GM11168 (cell line): ENCODE results near the gene GPANK1.

ENCODE experiments used
- in situ Hi-C: fragments of 300-500 bp; cut with MboI; formaldehyde crosslinking; loops from one replicate; pipeline ENCODE4 v1.12.0; 2022; ENCODE audit warnings: low sequenced_read_pairs; ENCODE audit not compliant: unreplicated experiment

The GPANK1 gene

DNA sequence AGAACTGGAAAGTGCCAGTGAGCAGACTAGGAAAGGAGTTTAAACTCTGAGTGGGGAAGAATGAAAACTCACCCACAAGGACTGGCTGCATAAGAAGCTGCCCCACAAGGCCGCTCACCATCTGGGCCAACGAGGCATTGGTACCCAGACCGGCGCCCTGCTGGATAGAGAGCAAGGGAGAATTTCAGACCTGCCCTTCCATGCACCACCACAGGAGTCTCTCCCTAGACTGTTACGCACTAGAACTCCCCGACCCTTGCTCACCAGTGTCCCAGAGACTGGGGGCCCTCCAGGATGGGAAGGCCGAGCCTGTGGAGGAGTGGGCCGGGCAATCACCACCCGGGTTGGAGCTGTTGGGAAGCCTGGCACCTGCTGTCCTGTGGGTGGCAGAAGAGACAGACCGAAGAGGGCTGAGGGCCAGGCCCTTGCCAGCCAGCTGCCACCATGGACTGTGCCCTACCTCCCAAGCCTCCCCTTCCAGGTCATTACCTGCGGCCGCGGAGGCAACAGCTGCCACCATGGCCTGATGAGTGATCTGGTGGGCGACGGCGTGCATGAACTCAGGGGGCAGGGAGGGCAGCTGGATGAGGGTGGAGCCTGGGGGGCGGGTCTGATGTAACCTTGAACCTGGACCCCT lies 20.9 kb downstream of the GPANK1 start:
- in situ Hi-C loops: no loop called here

DNA sequence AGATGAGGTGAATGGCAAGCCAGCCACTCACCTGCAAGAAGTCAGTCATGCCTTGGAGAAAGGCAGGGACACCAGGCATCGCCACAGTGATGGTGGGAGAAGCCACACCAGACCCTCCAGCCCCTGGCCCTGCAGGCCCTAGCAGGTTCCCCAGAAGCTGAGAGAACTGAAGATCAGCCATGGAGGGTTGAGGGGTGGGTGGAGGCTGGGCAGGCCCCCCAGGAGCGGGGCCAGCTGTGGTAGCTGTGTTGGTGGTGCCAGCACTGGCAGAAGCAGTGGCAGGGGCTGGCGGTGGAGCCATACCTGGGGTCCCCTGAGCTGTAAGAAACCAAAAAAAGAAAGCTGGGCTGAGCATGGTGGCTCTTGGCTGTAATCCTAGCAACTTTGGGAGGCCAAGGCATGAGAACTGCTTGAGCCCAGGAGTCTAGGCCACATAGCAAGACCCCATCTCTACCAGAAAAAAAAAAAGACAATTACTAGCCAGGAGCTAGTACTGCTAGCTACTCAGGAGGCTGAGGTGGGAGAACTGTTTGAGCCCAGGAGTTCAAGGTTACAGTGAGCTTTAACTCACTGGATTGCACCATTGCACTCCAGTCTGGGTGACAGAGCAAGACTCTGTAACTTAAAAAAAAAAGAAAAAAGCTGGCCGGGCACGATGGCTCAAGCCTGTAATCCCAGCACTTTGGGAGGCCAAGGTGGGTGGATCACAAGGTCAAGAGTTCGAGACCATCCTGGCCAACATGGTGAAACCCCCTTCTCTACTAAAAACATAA lies 21.8 kb downstream of the GPANK1 start:
- in situ Hi-C loops: no loop called here

GRCh38 chr6:31641370-31641769 lies 23.4 kb downstream of the GPANK1 start:
- in situ Hi-C loops: no loop called here

DNA sequence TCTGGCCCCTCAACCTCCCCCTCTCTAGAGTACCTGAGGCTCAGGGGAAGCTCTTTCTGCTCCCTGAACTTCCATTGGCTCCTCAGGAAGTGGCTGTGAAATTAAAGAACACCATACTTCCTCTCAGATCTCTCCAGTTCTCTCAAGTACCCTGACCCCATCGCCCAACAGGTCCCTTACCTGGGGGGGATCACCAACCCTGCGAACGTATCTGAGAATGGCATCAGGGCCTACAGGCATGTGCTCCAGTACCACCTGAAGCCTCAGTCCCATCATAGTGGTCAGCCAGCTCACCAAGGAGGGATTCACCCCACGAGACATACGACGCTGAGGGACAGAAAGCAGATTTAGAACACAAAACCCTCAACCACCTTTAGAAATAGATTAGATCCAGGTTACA lies 24.2 kb downstream of the GPANK1 start:
- in situ Hi-C loops: no loop called here

DNA sequence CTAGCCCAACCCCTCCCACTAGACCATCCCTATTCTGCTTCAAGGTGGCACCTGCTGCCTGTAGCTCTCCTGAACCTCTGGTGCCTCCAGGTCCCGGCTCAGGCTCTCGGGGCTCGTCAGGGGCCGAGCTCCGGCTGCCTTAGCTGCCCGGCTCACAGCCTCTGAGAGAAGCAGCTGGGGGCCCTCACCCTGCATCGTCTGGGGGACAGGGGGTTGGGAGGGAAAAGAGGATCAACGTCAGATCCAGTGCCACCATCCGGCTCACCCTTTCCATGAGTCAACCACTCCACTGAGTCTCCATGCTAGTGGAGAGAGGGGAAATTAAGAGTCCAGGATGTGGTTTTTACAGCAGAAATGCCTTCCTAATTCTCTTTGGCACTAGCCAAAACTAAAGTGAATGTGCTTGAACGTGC lies 25.3 kb downstream of the GPANK1 start:
- in situ Hi-C loops: no loop called here

DNA sequence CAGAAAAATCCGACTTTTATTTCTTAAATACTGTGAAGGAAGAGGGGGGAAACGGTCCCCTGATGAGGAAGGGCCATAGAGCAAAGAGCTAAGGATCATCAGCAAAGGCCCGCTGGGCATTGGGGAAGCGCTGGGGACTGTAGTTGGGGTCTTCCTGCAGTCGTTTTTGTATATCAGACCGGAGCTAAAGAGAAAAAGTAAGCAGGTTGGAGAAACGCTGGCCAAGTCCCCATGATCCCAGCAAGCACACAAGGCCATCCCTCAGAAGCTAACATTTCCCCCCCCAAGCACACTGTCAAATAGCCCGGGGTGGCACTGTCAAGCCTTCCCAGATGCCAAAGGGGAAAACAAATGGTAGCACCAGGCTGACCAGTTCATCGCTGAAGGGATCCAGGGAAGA lies 25.8 kb downstream of the GPANK1 start:
- in situ Hi-C loops: no loop called here

GRCh38 chr6:31636698-31637596 lies 27.9 kb downstream of the GPANK1 start:
- in situ Hi-C loops: no loop called here

- in situ Hi-C loops: no loop called here
These were observed 29.7 kb downstream of the GPANK1 start for GRCh38 chr6:31634969-31635575.

DNA sequence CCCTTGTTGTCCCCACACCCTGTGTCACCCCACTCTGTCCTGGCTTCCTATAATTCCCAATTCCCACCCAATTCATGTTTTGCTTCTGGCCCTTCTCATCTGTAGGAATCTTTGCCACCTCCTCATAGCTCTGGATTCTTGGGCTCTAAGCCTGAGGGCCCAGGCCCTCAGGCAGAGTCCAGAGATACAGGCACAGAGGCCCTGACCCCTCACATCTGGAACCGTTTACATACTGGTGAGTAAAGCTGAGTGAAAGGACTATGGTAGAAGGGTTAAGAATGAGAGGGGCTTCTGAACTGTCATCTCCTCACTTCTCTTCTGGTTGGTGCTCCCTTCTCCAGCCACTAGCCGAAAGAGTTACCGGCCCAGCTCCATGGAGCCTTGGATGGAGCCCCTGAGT lies 30.7 kb downstream of the GPANK1 start:
- in situ Hi-C loops: no loop called here

GRCh38 chr6:31633447-31633846 lies 31.4 kb downstream of the GPANK1 start:
- in situ Hi-C loops: no loop called here

GRCh38 chr6:31632279-31632946 lies 32.4 kb downstream of the GPANK1 start:
- in situ Hi-C loops: no loop called here

GRCh38 chr6:31631681-31632278 lies 33.0 kb downstream of the GPANK1 start:
- in situ Hi-C loops: no loop called here

DNA sequence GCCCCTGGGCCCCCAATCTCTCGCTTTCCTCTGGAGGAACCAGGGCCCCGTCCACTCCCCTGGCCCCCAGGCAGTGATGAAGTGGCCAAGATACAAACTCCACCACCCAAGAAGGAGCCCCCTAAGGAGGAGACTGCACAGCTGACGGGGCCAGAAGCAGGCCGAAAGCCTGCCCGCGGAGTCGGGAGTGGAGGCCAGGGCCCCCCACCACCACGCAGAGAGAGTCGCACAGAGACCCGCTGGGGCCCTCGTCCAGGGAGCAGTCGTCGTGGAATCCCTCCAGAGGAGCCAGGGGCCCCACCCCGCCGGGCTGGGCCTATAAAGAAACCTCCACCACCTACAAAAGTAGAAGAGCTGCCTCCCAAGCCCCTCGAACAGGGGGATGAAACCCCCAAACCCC lies 33.6 kb downstream of the GPANK1 start:
- in situ Hi-C loops: no loop called here

GRCh38 chr6:31630177-31630934 lies 34.4 kb downstream of the GPANK1 start:
- in situ Hi-C loops: no loop called here

DNA sequence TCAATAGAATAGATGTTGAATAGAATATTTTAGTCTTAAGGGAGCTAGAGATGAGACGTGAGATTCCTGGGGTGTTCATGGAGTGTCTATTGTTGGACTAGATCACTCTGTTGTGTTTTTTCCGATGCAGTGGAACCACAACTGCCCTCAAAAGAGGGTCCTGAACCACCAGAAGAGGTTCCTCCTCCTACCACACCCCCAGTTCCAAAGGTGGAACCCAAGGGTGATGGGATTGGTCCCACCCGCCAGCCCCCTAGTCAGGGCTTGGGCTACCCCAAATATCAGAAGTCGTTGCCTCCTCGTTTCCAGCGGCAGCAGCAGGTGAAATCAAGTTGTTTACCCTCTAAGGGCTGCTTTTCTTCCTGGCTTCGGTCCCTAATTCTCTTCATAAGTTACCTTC lies 35.8 kb downstream of the GPANK1 start:
- in situ Hi-C loops: no loop called here

GRCh38 chr6:31627690-31628287 lies 37.0 kb downstream of the GPANK1 start:
- in situ Hi-C loops: no loop called here

DNA sequence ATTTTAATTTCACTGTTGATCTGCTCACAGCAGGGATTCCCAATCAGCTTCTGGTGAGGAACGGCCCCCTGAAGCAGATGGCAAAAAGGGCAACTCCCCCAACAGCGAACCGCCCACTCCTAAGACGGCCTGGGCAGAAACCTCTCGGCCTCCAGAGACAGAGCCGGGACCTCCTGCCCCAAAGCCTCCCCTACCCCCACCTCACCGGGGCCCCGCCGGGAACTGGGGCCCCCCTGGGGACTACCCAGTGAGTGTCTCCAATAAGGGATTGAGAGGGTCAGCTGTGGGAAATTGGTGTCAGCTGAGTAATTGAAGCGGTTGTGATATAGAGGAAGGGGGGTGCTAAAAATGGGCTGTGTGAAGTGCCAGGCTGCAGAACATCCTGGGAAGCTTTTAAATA lies 37.8 kb downstream of the GPANK1 start:
- in situ Hi-C loops: no loop called here

DNA sequence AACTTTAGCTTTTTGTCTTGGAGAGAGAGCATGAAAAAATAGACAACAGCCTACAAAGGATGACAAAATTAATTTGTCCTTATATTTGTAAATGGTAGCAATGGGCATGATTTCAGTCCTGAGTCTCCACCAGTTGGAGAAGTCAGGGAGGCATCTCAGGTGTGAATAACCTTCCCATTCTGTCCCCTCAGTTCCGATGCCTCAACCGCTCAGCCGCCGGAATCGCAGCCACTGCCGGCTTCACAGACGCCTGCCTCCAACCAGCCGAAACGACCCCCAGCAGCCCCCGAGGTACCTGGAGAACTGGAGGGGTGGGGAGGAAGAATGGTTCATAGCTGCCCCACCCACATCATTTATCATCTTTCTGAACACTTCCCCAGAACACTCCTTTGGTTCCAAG lies 40.7 kb downstream of the GPANK1 start:
- in situ Hi-C loops: no loop called here

DNA sequence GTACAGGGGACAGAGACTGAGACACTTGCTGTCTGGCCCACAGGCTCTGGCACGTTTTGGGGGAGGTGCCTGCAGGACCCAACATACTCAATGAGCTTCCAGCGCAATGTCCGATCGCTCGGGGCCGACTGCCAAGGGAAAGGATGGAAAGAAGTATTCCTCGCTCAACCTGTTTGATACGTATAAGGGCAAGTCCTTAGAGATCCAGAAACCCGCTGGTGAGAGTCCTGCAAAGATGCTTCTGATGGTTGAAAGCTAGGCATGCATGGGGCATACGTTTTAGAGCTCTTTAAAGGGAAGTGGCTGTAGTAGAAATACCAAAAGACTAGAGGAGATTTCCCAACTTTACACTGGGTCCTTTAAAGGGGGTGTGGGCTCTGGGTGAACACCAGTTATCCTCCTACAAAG lies 42.1 kb downstream of the GPANK1 start:
- in situ Hi-C loops: no loop called here
